Right atrium auricular region (tissue), 2 donors: ENCODE data around the gene CORIN. TPM values are rescaled to one million over a fixed set of nuclear protein-coding genes. Genes with fewer than 3 reads are reported as not detected.

Experiments used
- DNase-seq: peaks from one replicate; pipeline ENCODE4 v3.0.0-alpha.2; 2019; ENCODE audit warnings: low spot score
- H3K27ac ChIP-seq, 2 donors: fragments of 200-600 bp; sonication (generic); 1 replicate in 1 of 2; 2 replicates in 1 of 2; pipeline ENCODE4 v1.5.1; 2016 to 2019
- H3K27me3 ChIP-seq, 2 donors: fragments of 200-600 bp; sonication (generic); one replicate each; pipeline versions ENCODE4 v1.5.1 to v1.6.0; 2017 to 2019
- H3K36me3 ChIP-seq: fragments of 200-600 bp; sonication (generic); one replicate; pipeline ENCODE4 v1.5.1; 2016
- H3K4me1 ChIP-seq, 2 donors: fragments of 200-600 bp; sonication (generic); one replicate each; pipeline versions ENCODE4 v1.5.1 to v1.6.0; 2017 to 2019
- H3K4me3 ChIP-seq, 2 donors: fragments of 200-600 bp; sonication (generic); 1 replicate in 1 of 2; 2 replicates in 1 of 2; pipeline ENCODE4 v1.5.1; 2017 to 2019; ENCODE audit warnings: mild to moderate bottlenecking in 1 of 2, moderate library complexity in 1 of 2
- H3K9me3 ChIP-seq, 2 donors: fragments of 200-600 bp; sonication (generic); one replicate each; pipeline ENCODE4 v1.5.1; 2019
- CTCF ChIP-seq, 2 donors: fragments of 200-600 bp; sonication (generic); IDR thresholded peaks; one replicate each; pipeline ENCODE4 v1.5.1; 2019; ENCODE audit warnings: antibody characterized with exemption in 2 of 2
- total RNA-seq, 2 donors: library from RNA; depleted of rRNA; stranded (reverse); fragments of >200 nt; gene quantifications; one replicate each; pipeline ENCODE4 v1.1.0, GENCODE V29; 2016

Gene CORIN
- total RNA-seq, 2 donors from 2014 or later = 42.3 to 180 TPM

DNA sequence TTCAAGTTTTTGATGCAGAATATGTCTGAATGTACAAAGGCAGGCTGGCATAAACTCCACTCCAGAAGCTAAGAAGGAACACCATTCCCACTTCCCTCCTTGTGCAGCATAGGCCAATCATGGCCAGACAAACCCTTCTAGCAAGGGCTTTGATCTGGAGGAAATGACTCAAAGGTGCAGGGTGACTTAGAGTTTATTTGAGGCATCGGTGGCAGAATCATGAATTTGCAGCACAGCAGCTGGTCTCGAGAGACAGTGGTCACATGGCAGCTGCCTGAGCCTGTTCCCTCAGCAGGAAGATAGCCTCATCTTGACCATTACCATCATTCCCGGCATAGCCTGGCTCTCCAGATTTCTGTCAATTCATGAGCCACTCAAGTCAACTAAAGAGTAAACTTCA, 198.3 kb downstream of the CORIN start:
- no peaks in the 10 kb centered on the region for H3K27me3 ChIP-seq
- no peaks in the 10 kb centered on the region for H3K4me1 ChIP-seq
- TF ChIP-seq CTCF (IDR thresholded peaks at IDR 0.05) = no peak
- no peaks in the 10 kb centered on the region for H3K9me3 ChIP-seq
- no peak for DNase-seq
- no peak overlapping the region for H3K4me3 ChIP-seq
- H3K27ac ChIP-seq = no peak overlapping the region
- H3K36me3 ChIP-seq = no peaks in the 10 kb centered on the region

DNA sequence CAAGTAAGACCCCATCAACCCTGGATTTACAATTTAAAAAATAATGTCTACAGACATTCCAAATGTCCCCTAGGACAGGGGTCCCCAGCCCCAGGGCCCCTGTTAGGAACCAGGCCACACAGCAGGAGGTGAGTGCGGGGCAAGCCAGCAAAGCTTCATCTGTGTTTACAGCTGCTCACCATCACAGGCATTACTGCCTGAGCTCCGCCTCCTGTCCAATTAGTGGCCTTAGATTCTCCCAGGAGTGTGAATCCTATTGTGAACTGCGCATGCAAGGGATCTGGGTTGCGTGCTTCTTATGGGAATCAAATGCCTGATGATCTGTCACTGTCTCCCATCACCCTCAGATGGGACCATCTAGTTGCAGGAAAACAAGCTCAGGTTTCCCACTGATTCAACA, 206.7 kb downstream of the CORIN start:
- DNase-seq = no peak

DNA sequence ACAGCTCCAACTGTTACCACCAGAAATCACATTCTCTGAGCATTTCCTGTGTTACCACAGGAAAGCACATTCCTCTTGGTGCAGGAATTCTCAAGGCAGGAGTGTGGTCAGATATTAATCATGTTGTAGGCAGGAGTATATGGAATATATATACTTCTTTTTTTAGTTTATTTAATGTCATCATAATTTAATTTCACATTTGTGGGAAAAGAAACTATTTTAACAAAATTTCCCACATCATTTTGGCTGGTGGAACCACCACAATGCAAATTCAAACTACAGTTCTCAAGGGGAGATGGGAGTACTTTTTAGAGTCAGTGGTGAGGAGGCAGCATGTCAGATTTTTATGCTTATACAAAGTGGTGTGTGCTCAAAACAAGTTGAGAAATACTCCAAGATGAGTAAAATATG, 213.8 kb downstream of the CORIN start:
- TF ChIP-seq CTCF (IDR thresholded peaks at IDR 0.05) = no peak
- Histone ChIP-seq H3K4me1 (no peaks in the 10 kb centered on the region), H3K27me3 (no peaks in the 10 kb centered on the region), H3K9me3 (no peaks in the 10 kb centered on the region), H3K36me3 (no peaks in the 10 kb centered on the region), H3K27ac (no peak overlapping the region), H3K4me3 (no peak overlapping the region)
- DNase-seq = no peak

More for the DNA sequence above, 206.7 kb downstream of the CORIN start:
- Histone ChIP-seq H3K4me1 (no peaks in the 10 kb centered on the region), H3K9me3 (no peaks in the 10 kb centered on the region), H3K27me3 (no peaks in the 10 kb centered on the region), H3K27ac (no peak overlapping the region), H3K36me3 (no peaks in the 10 kb centered on the region), H3K4me3 (no peak overlapping the region)
- no peak for TF ChIP-seq CTCF (IDR thresholded peaks at IDR 0.05)

DNA sequence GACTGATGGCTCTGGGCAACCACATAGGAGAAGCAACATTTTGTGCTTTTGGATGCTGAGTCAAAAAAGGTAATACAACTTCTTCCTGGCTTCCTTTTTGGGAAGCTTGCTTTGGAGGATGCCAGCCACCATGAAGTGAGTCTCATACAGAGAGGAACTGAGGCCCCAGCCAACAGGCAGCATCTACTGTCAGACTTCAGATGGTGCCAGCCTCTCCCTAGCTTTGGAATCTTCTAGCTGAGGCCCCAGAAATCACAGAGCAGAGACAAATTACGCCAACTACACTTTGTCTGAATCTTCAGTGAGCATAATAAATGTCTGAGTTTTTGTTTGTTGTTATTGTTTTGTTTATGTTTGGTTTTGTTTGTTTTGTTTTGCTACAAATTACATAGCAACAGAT, 216.7 kb downstream of the CORIN start:
- Histone ChIP-seq H3K27ac (no peak overlapping the region), H3K4me1 (no peaks in the 10 kb centered on the region), H3K27me3 (no peaks in the 10 kb centered on the region), H3K9me3 (no peaks in the 10 kb centered on the region), H3K36me3 (no peaks in the 10 kb centered on the region), H3K4me3 (no peak overlapping the region)
- no peak for TF ChIP-seq CTCF (IDR thresholded peaks at IDR 0.05)
- DNase-seq = no peak

- Histone ChIP-seq H3K36me3 (no peaks in the 10 kb centered on the region), H3K4me1 (no peaks in the 10 kb centered on the region), H3K9me3 (no peaks in the 10 kb centered on the region), H3K27me3 (no peaks in the 10 kb centered on the region), H3K4me3 (no peak overlapping the region), H3K27ac (no peak overlapping the region)
- no peak for DNase-seq
- no peak for TF ChIP-seq CTCF (IDR thresholded peaks at IDR 0.05)
These were observed 218.2 kb downstream of the CORIN start for GRCh38 chr4:47619691-47620090.

DNA sequence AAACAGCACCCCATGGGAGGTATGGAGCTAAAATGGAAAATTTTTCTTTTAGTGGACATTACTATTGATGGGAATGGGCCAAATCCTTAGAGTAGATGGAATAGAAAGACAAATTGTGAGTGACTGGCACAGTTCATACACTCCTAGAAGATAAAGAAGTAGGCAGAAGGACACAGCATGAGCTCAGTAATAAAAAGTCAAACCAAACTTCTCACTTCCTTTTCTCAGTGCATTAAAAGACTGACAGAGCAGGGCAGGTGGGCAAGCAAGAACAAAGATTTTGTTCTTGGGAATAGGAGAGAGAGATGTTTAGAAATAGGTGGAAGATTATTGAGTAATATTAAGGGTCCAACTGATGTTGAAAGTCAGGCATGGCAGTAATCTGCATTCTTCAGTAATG, 220.3 kb downstream of the CORIN start:
- Histone ChIP-seq H3K4me3 (no peak overlapping the region), H3K27me3 (no peaks in the 10 kb centered on the region), H3K36me3 (no peaks in the 10 kb centered on the region), H3K9me3 (no peaks in the 10 kb centered on the region), H3K4me1 (no peaks in the 10 kb centered on the region), H3K27ac (no peak overlapping the region)
- DNase-seq = no peak
- no peak for TF ChIP-seq CTCF (IDR thresholded peaks at IDR 0.05)
